Epithelial cell of esophagus (primary cell): ENCODE data around the gene CD160.
"Not testable (repeated sequence)": the region's sequence is repeated elsewhere in the genome, so short reads cannot be mapped to it uniquely, and the experiment has no call there.

Experiments used
- DNase-seq: peaks from one replicate; pipeline ENCODE4 v3.0.0; 2010; ENCODE audit warnings: low read depth
- H3K4me3 ChIP-seq: 2 replicates; pipeline ENCODE4 v1.5.1; 2011; ENCODE audit warnings: mild to moderate bottlenecking, low read length, control low read depth
- TF ChIP-seq, protein P1 (sequence below): IDR thresholded peaks from 2 replicates; pipeline ENCODE4 v1.5.1; 2011; ENCODE audit warnings: low read depth, mild to moderate bottlenecking, low read length, control low read depth, inconsistent platforms; ENCODE audit not compliant: insufficient read depth; ENCODE audit errors: missing control alignments

Gene CD160

GRCh38 chr1:145719230-145720079 lies at the start of gene CD160:
Gene CD160 (plus strand): TSS chr1:145719499. CDS start chr1:145728328, 8,829 bp downstream.
- no peak within 1 kb of the TSS for H3K4me3 ChIP-seq
- TF ChIP-seq, protein P1, sequence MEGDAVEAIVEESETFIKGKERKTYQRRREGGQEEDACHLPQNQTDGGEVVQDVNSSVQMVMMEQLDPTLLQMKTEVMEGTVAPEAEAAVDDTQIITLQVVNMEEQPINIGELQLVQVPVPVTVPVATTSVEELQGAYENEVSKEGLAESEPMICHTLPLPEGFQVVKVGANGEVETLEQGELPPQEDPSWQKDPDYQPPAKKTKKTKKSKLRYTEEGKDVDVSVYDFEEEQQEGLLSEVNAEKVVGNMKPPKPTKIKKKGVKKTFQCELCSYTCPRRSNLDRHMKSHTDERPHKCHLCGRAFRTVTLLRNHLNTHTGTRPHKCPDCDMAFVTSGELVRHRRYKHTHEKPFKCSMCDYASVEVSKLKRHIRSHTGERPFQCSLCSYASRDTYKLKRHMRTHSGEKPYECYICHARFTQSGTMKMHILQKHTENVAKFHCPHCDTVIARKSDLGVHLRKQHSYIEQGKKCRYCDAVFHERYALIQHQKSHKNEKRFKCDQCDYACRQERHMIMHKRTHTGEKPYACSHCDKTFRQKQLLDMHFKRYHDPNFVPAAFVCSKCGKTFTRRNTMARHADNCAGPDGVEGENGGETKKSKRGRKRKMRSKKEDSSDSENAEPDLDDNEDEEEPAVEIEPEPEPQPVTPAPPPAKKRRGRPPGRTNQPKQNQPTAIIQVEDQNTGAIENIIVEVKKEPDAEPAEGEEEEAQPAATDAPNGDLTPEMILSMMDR = no peak
- DNase-seq = no peak

DNA sequence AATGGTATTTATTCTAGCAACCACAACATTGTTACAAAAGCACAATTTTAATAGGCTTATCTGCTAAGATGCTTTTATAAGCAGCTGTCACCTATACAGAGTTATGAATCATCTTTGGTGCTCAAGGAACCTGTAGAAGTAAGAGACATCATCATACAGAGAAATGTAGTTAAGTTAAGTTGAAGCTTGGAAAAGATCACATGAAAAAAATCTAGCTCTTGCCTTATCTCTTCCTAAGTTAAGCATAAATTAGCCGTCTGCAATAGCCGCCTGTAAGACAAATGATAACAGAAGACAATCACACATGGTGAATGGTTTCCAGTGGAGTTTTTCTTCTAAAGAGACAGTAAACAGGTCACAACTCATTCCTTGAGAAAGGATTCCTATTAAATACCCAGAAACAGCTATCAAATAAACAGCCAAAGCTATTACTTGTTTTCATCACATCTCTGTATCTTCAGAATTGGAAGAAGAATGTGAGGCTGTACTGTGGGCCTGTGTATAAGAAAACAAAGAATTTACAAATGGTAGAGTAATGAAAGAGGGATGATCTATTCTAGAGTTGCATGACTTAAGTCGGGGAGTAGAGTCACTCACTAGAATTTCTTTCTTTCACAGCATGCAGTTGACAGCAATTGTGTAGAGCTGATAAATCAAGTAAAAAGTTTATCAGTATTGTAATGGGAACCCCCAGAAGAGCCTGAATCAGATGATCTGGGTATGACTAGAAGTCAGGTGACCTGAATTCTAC lies 48.1 kb upstream of the CD160 start:
- not testable (repeated sequence) for H3K4me3 ChIP-seq, DNase-seq

- not testable (repeated sequence) for DNase-seq, H3K4me3 ChIP-seq
These were observed 46.1 kb upstream of the CD160 start for GRCh38 chr1:145673217-145673616.

- not testable (repeated sequence) for DNase-seq, H3K4me3 ChIP-seq
These were observed 34.4 kb upstream of the CD160 start for GRCh38 chr1:145684858-145685257.

GRCh38 chr1:145686078-145686477 lies 33.2 kb upstream of the CD160 start:
- DNase-seq, H3K4me3 ChIP-seq: not testable (repeated sequence)

DNA sequence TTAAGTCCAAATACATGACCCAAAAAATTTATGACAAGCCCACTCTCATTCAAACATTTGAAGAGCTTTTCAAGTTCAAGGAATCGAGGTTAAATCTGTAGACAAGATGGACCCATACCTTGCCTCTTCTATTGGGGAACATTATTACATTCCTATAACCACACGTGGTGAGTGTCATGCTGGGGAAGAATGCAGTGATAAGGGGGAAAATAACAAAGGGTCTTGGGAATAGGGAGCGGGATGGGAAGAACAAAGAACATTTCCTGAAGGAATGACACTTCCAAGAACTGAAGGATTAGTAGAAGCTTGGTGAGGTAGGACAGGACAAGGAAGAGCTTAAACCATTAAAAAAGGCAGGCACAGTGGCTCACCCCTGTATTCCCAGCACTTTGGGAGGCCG lies 31.0 kb upstream of the CD160 start:
- no peak overlapping the region for H3K4me3 ChIP-seq
- TF ChIP-seq, protein P1 = no peak
- no peak for DNase-seq

- DNase-seq = no peak
- H3K4me3 ChIP-seq = no peak overlapping the region
- TF ChIP-seq, protein P1 = no peak
These were observed 30.4 kb upstream of the CD160 start for GRCh38 chr1:145688924-145689323.

DNA sequence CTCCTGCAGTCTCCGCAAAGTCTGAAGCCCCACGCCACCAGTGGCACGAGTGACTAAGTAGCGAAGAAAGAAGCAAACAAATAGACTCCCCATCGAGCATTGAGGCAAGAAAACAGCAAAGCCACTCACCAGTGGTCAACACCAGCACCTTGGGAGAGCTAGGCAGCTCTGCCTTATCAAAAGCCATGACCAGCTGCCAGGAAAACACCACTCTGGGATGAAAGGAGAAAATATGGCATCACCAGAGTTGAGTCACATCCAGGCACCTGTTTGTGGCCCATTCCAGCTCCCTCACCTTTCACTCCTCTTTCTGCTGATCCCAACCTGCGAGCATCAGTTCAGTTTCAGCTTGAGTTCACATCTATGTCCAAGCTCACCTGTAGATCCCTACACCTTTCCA lies 29.4 kb upstream of the CD160 start:
- DNase-seq = peak; percentile 40
- H3K4me3 ChIP-seq = no peak overlapping the region
- TF ChIP-seq, protein P1 = no peak
